Uterus (tissue), 4 donors: ENCODE measurements around the gene CIAO3. TPM values are rescaled to one million over a fixed set of nuclear protein-coding genes. Genes with fewer than 3 reads are reported as not detected.

Experiments used
- DNase-seq, 2 donors: peaks; one replicate each; pipeline ENCODE4 v3.0.0-alpha.2; 2019 to 2020
- H3K27ac ChIP-seq, 2 donors: fragments of 200-600 bp; sonication (generic); 1 replicate in 1 of 2; 2 replicates in 1 of 2; pipeline ENCODE4 v1.5.1; 2016 to 2018
- H3K27me3 ChIP-seq, 2 donors: fragments of 200-600 bp; sonication (generic); one replicate each; pipeline ENCODE4 v1.5.1; 2018 to 2019; ENCODE audit warnings: control low read depth in 1 of 2
- H3K36me3 ChIP-seq, 2 donors: fragments of 200-600 bp; sonication (generic); one replicate each; pipeline ENCODE4 v1.5.1; 2019; ENCODE audit warnings: control low read depth in 1 of 2
- H3K4me1 ChIP-seq, 2 donors: fragments of 200-600 bp; sonication (generic); one replicate each; pipeline ENCODE4 v1.5.1; 2018 to 2019; ENCODE audit warnings: control low read depth in 1 of 2
- H3K4me3 ChIP-seq, 2 donors: fragments of 200-600 bp; sonication (generic); 1 replicate in 1 of 2; 2 replicates in 1 of 2; pipeline ENCODE4 v1.5.1; 2018 to 2019; ENCODE audit warnings: mild to moderate bottlenecking in 1 of 2
- H3K9me3 ChIP-seq, 2 donors: fragments of 200-600 bp; sonication (generic); one replicate each; pipeline ENCODE4 v1.5.1; 2019; ENCODE audit warnings: control low read depth in 1 of 2
- POLR2A ChIP-seq, 2 donors: fragments of 450-650 bp; IDR thresholded peaks; one replicate each; pipeline ENCODE4 v1.6.1; 2016; ENCODE audit warnings: antibody characterized with exemption in 2 of 2, mild to moderate bottlenecking in 1 of 2, moderate library complexity in 1 of 2
- intact Hi-C: fragments of 100-400 bp; cut with DNase I; formaldehyde crosslinking; loops from one replicate; pipeline ENCODE4 v1.15.1; 2023; ENCODE audit warnings: low total_unique reads
- total RNA-seq, 4 donors: library from RNA; depleted of rRNA in 3 of 4; stranded (reverse); fragments of >200 nt in 3 of 4; gene quantifications; one replicate each; pipeline versions ENCODE4 v1.1.0 to v1.2.4, GENCODE V29; 2014 to 2023
- TF ChIP-seq, protein P1 (sequence below), 4 experiments: fragments of 200-600 bp in 2 of 4; fragments of 450-650 bp in 2 of 4; sonication (generic) in 2 of 4; IDR thresholded peaks; one replicate each; pipeline ENCODE4 v1.5.1; 2016 to 2019; ENCODE audit warnings: antibody characterized with exemption in 4 of 4, mild to moderate bottlenecking in 2 of 4, moderate library complexity in 1 of 4
- donor health status: DM: yes; HTN: yes; CAD: no.

The CIAO3 gene
- total RNA-seq, 4 donors from 2014 or later, result 14.1 to 43.3 (median 25.0) TPM

DNA sequence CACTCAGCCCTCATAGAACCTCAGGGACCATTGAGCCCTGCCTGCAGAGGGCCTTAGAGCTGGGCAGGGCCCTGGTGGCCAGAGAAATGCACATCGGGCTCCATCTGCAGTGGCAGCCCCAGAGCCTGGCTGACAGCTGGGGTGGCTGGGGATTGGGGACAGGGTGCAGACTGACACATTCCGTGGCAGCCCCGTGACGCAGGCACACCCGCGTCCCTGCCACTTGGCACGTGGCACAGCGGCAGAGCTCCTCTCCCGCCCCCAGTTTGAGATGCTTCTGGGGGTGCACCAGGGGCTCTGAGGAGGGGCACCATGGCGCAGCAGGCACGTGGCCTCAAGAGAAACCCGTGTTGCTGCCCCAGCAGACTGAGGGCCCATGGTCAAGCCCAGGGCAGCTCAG lies 37.4 kb downstream of the CIAO3 start:
- no peak for DNase-seq
- TF ChIP-seq, protein P1, sequence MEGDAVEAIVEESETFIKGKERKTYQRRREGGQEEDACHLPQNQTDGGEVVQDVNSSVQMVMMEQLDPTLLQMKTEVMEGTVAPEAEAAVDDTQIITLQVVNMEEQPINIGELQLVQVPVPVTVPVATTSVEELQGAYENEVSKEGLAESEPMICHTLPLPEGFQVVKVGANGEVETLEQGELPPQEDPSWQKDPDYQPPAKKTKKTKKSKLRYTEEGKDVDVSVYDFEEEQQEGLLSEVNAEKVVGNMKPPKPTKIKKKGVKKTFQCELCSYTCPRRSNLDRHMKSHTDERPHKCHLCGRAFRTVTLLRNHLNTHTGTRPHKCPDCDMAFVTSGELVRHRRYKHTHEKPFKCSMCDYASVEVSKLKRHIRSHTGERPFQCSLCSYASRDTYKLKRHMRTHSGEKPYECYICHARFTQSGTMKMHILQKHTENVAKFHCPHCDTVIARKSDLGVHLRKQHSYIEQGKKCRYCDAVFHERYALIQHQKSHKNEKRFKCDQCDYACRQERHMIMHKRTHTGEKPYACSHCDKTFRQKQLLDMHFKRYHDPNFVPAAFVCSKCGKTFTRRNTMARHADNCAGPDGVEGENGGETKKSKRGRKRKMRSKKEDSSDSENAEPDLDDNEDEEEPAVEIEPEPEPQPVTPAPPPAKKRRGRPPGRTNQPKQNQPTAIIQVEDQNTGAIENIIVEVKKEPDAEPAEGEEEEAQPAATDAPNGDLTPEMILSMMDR (IDR thresholded peaks at IDR 0.05), result no peak
- no peak for TF ChIP-seq POLR2A (IDR thresholded peaks at IDR 0.05)
- Histone ChIP-seq H3K36me3 (no peaks in the 10 kb centered on the region), H3K27me3 (peaks cover 33 to 34% of the 10 kb centered on the region in 2 donors), H3K27ac (no peak overlapping the region), H3K4me1 (peaks cover 0 to 10% of the 10 kb centered on the region in 2 donors), H3K9me3 (no peaks in the 10 kb centered on the region), H3K4me3 (no peak overlapping the region)
- intact Hi-C loops, result no loop called here

DNA sequence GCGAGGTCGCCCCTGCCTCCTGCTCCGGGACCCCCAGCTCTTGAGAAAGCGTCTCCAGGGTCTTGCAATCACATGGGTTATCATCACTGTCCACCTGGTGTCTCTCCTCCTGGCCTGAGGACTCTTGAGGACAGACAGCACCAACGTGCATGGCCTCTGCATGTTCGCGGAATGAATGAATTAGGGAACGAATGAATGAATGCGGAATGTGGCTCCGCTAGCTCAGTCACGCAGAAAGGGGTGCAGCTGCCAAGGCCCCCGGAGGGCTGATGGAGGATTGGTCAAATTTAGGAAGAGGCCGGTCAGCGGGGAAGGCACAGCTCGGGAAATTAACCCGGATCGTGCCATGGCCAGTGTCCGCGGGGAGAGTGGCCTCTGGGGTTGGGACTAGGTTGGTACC lies 38.5 kb downstream of the CIAO3 start:
- H3K4me1 ChIP-seq, result peaks cover 0 to 10% of the 10 kb centered on the region in 2 donors
- peaks cover 27 to 29% of the 10 kb centered on the region in 2 donors for H3K27me3 ChIP-seq
- intact Hi-C loops, result no loop called here
- no peaks in the 10 kb centered on the region for H3K9me3 ChIP-seq
- no peak overlapping the region for H3K27ac ChIP-seq
- TF ChIP-seq, protein P1 (IDR thresholded peaks at IDR 0.05), result no peak
- no peak for TF ChIP-seq POLR2A (IDR thresholded peaks at IDR 0.05)
- no peak overlapping the region for H3K4me3 ChIP-seq
- no peaks in the 10 kb centered on the region for H3K36me3 ChIP-seq
- DNase-seq, result no peak

DNA sequence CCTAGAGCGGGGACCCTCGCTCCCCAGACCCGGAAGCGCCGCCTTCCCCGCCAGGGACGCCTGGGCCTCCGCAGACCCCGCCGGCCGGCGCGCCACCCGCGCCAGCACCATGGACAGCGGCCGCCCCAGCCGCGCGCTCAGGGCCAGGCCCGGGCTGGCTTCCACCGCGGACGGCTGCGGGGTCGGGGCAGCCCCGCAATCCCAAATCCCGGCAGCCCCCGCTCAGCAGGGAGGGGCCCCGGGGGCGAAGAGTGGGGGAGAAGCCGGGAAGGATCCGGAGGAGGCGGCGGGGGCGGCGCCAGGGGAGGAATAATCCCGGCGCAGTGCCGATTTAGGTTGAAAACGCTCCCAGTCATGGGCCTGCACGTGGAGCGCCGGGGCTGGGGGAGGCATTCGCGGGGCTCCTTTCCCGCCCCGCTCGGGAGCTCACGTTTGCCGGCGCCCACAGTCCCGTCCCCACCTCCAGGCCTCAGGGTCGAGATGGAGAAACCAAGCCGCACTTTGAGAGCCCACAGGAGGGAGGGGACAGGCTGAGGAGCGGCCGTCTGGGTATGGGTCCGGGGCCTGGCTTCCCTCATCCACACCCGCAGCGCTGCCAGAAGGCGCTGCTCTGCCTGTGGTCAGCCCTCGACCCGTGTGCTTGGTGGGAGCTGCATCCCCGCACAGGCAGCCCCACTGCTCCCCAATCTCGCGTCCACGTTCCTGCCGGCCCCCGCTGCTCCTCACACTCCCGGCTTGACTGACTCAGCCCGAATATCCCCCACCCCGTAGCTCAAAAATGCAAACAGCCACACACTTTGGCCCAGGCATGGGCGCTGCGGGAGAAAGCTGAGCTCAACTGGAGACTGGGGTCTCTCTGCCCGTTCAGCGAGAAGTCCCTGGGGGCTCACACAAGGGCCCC lies 39.9 kb downstream of the CIAO3 start:
- H3K36me3 ChIP-seq, result no peaks in the 10 kb centered on the region
- H3K4me3 ChIP-seq, result no peak overlapping the region
- DNase-seq, result no peak
- no peaks in the 10 kb centered on the region for H3K9me3 ChIP-seq
- intact Hi-C loops, result no loop called here
- H3K27me3 ChIP-seq, result peaks cover 24% of the 10 kb centered on the region in 2 donors
- no peak overlapping the region for H3K27ac ChIP-seq
- H3K4me1 ChIP-seq, result peaks cover 0 to 6% of the 10 kb centered on the region in 2 donors
- TF ChIP-seq POLR2A (IDR thresholded peaks at IDR 0.05), result no peak
- TF ChIP-seq, protein P1 (IDR thresholded peaks at IDR 0.05), result no peak

DNA sequence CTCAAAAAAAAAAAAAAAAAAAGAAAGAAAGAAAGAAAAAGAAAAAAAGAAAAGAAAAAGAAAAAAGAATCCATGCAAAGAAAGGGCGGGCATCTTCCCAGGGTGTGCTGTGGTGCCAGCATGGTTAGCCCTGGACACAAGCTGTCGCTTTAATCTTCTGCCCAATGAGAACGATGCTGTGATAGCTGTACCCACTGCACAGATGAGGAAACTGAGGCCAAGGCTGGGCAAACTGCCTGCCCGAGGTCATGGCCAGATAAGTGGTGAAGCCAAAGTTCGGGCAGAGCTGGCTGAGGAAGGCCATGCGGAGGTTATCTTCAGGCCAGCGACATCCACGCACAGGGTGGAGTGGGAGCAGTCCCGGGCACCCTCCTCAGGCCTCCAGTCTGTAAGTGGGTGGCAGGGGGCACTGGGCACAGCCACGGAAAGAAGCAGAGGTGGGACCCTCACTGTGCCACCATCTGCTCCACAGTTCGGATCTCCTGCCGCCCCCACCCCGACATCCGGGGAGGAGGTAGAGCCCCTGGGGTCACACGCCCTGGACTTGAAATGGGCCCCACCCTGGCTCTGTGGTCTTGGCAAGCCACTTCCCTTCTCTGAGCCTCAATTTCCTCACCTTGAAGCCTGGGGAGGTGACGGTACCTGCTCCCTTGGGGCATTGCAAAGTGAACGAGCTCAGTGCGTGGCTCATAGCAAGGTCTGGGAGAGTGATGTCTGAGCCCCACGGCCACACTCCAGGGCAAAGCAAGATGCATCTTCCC lies 41.7 kb downstream of the CIAO3 start:
- Histone ChIP-seq H3K4me3 (no peak overlapping the region), H3K9me3 (no peaks in the 10 kb centered on the region), H3K4me1 (peaks cover 0 to 8% of the 10 kb centered on the region in 2 donors), H3K27me3 (peaks cover 27 to 32% of the 10 kb centered on the region in 2 donors), H3K36me3 (no peaks in the 10 kb centered on the region), H3K27ac (no peak overlapping the region)
- no peak for TF ChIP-seq POLR2A (IDR thresholded peaks at IDR 0.05)
- TF ChIP-seq, protein P1 (IDR thresholded peaks at IDR 0.05), result no peak
- no peak for DNase-seq
- intact Hi-C loops, result no loop called here
